Measurements from ENCODE around the gene HAP1. TPM values are rescaled to one million over a fixed set of nuclear protein-coding genes. Genes with fewer than 3 reads are reported as not detected.
"Not testable (repeated sequence)": the region's sequence is repeated elsewhere in the genome, so short reads cannot be mapped to it uniquely, and the experiment has no call there.

HAP1 gene
- total RNA-seq, 1 donor from 2014 or later, result 0.76 TPM

DNA sequence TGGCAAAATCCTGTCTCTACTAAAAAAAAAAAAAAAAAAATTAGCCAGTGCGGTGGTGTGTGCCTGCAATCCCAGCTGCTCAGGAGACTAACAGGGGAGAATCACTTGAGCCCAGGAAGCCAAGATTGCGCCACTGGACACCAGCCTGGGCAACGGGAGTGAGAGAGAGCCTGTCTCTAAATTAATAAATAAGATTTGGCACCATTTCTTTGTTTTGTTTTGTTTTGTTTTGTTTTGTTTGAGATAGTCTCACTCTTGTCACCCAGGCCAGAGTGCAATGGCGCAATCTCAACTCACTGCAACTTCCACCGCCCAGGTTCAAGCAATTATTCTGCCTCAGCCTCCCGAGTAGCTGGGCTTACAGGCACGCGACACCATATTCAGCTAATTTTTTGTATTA lies 31.7 kb downstream of the HAP1 start:
- TF ChIP-seq, protein P1, sequence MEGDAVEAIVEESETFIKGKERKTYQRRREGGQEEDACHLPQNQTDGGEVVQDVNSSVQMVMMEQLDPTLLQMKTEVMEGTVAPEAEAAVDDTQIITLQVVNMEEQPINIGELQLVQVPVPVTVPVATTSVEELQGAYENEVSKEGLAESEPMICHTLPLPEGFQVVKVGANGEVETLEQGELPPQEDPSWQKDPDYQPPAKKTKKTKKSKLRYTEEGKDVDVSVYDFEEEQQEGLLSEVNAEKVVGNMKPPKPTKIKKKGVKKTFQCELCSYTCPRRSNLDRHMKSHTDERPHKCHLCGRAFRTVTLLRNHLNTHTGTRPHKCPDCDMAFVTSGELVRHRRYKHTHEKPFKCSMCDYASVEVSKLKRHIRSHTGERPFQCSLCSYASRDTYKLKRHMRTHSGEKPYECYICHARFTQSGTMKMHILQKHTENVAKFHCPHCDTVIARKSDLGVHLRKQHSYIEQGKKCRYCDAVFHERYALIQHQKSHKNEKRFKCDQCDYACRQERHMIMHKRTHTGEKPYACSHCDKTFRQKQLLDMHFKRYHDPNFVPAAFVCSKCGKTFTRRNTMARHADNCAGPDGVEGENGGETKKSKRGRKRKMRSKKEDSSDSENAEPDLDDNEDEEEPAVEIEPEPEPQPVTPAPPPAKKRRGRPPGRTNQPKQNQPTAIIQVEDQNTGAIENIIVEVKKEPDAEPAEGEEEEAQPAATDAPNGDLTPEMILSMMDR (IDR thresholded peaks at IDR 0.05; ENCODE audit: partially characterized antibody, unreplicated experiment), result no peak
- Mint-ChIP-seq H3K27ac (ENCODE audit: unreplicated experiment) (no peak overlapping the region), H3K9me3 (ENCODE audit: unreplicated experiment) (peaks cover 3% of the 10 kb centered on the region), H3K27me3 (ENCODE audit: unreplicated experiment) (peaks cover 7% of the 10 kb centered on the region), H3K4me1 (ENCODE audit: low read depth, unreplicated experiment) (peaks cover 7% of the 10 kb centered on the region), H3K36me3 (ENCODE audit: unreplicated experiment) (no peaks in the 10 kb centered on the region), H3K4me3 (ENCODE audit: unreplicated experiment) (no peak overlapping the region)
- no peak for DNase-seq

DNA sequence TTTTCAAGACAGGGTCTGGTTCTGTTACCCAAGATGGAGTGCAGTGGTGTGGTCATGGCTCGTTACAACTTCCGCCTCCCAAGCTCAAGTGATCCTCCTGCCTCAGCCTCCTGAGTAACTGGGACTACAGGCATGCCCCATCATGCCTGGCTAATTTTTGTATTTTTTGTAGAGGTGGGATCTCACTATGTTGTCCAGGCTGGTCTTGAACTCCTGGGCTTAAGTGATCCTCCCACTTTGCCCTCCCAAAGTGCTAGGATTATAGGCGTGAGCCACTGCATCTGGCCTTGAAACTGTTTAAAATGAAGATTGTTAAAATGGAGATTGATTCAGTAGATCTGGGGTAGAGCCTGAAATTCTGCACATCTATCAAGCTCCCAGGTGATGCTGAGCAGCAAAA lies 33.6 kb downstream of the HAP1 start:
- not testable (repeated sequence) for H3K4me3 Mint-ChIP-seq (ENCODE audit: unreplicated experiment); H3K27me3 Mint-ChIP-seq (ENCODE audit: unreplicated experiment); H3K36me3 Mint-ChIP-seq (ENCODE audit: unreplicated experiment); DNase-seq; H3K9me3 Mint-ChIP-seq (ENCODE audit: unreplicated experiment); H3K27ac Mint-ChIP-seq (ENCODE audit: unreplicated experiment)
- H3K4me1 Mint-ChIP-seq (ENCODE audit: low read depth, unreplicated experiment), result peaks cover 12% of the 10 kb centered on the region

DNA sequence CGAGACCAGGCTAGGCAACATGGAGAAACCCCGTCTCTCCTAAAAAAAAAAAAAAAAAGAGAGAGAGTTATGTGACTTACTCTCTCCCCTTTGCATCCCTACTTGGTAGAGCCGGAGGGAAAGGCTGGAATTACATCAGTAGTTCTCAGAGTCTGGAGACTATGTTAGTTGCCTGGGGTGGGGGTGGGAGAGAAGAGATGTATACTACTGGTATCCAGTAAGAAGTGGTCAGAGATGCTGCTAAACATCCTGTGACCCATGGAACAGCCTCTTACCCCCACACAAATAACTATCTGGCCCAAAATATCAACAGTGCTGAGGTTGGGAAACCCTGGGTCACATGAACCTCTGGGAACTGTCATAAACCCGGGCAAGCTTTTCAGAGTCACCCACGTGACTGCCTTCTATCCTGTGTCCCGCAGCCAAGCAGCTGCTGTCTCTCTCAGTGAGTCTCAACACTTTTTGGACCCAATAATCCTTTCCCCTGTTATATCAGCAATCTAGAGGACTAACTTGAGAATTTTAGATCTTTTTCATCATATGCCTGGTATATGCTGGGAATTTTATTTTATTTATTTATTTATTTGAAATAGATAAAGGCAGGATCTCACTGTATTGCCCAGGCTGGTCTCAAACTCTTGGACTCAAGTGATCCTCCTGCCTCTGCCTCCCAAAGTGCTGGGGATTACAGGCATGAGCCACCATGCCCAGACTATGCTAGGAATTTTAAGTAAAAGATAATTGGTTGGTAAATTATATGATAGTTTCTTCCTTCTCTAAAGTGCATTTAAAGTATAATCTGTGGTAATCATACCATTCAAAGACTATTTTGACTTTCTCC lies 37.1 kb downstream of the HAP1 start:
- H3K4me1 Mint-ChIP-seq (ENCODE audit: low read depth, unreplicated experiment), result peaks cover 5% of the 10 kb centered on the region
- H3K36me3 Mint-ChIP-seq (ENCODE audit: unreplicated experiment), result no peaks in the 10 kb centered on the region
- no peak overlapping the region for H3K27ac Mint-ChIP-seq (ENCODE audit: unreplicated experiment)
- no peak for DNase-seq
- H3K4me3 Mint-ChIP-seq (ENCODE audit: unreplicated experiment), result no peak overlapping the region
- peaks cover 2% of the 10 kb centered on the region for H3K9me3 Mint-ChIP-seq (ENCODE audit: unreplicated experiment)
- peaks cover 5% of the 10 kb centered on the region for H3K27me3 Mint-ChIP-seq (ENCODE audit: unreplicated experiment)
- TF ChIP-seq, protein P1 (IDR thresholded peaks at IDR 0.05; ENCODE audit: partially characterized antibody, unreplicated experiment), result no peak

DNA sequence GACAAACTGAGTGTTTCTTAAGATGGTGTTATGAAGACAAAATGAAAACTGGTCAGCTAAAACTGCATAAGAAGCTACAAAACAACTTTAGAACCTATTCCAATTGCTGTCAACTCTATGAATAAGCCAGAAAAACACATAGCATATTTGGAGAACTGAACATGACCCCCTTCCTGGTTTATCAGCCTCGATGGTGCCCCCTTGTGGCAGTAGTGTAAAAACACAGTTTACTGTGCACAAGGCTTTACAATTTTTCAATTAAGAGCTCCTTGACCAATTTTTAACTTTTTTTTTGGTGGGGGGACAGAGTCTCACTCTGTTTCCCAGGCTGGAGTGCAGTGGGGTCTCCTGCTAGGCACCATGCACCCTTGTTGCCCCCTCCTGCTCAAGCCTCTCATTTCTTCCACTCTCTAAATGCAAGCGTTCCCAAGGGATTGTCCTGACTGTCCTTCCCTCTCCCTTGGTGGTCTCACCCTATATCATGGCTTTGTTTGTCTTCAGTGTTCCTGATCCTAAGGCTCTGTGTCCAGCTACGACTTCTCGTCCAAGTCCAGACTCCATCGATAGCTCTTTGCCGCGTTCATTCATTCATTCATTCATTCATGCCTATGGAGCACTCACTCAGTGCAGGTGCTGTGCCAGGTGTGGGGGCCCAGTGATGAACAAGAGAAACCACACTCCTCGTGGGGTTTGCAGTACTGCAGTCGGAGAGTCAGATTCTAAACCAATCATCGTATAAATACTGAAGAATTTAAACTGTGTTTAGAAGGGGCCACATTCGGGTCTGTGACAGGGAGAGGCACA lies 38.3 kb downstream of the HAP1 start:
- peak; percentile 78 for DNase-seq
- Mint-ChIP-seq H3K9me3 (ENCODE audit: unreplicated experiment) (peaks cover 4% of the 10 kb centered on the region), H3K4me1 (ENCODE audit: low read depth, unreplicated experiment) (peaks cover 10% of the 10 kb centered on the region), H3K27ac (ENCODE audit: unreplicated experiment) (peak overlapping the region; percentile 43), H3K4me3 (ENCODE audit: unreplicated experiment) (no peak overlapping the region), H3K27me3 (ENCODE audit: unreplicated experiment) (peaks cover 5% of the 10 kb centered on the region), H3K36me3 (ENCODE audit: unreplicated experiment) (no peaks in the 10 kb centered on the region)
- TF ChIP-seq, protein P1 (IDR thresholded peaks at IDR 0.05; ENCODE audit: partially characterized antibody, unreplicated experiment), result peak; percentile 83

DNA sequence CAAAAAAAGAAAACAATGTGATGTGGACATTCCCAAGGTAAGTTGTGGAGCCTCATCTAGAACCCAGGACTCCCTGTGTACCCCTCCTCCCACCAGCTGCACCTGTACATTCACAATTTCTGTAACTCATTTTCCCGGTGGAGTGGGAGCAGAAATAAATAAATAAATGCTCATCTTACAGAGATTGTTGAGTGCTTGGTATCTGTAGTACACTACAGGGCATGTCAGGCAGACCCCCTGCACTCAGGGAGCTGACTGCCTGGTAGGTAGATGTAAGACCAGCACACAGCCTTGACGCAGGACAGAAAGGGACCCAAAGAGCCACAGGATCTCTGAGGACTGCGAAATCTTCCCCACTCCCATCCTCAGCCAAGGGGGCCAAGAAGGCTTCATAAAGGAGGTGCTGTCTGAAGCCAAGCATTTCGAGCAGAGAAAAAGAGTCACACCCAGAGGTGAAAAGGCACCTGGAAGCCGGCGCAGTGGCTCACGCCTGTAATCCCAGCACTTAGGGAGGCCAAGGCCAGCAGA lies 39.2 kb downstream of the HAP1 start:
- Mint-ChIP-seq H3K9me3 (ENCODE audit: unreplicated experiment) (peaks cover 5% of the 10 kb centered on the region), H3K4me3 (ENCODE audit: unreplicated experiment) (no peak overlapping the region), H3K36me3 (ENCODE audit: unreplicated experiment) (no peaks in the 10 kb centered on the region), H3K27ac (ENCODE audit: unreplicated experiment) (no peak overlapping the region), H3K4me1 (ENCODE audit: low read depth, unreplicated experiment) (peaks cover 10% of the 10 kb centered on the region), H3K27me3 (ENCODE audit: unreplicated experiment) (peaks cover 3% of the 10 kb centered on the region)
- no peak for DNase-seq
- TF ChIP-seq, protein P1 (IDR thresholded peaks at IDR 0.05; ENCODE audit: partially characterized antibody, unreplicated experiment), result no peak

All from glutamatergic neuron (in vitro differentiated cells).